ENCODE measurements around the gene ETS1.
"Not testable (repeated sequence)": the region's sequence is repeated elsewhere in the genome, so short reads cannot be mapped to it uniquely, and the experiment has no call there.

Gene ETS1

DNA sequence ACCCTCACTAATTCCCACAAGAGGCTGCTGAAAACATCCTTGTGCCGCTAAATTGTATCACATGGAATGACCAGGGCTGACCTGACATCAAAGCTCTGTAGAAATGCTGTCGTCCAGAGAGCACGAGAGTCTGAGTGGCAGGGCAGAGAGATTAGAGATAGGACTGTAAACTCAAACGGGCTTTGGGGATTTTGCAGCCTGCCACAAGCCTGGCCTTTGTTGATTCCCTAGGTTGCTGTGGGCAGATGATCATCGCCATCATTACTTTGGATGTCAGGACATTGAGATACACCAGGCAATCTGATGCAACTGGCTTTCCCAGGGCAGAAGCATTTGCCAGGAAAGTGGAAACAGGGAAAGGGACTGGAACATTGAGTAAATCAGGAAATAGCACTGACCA is 131.6 kb downstream of the ETS1 start:
- no peak for DNase-seq

DNA sequence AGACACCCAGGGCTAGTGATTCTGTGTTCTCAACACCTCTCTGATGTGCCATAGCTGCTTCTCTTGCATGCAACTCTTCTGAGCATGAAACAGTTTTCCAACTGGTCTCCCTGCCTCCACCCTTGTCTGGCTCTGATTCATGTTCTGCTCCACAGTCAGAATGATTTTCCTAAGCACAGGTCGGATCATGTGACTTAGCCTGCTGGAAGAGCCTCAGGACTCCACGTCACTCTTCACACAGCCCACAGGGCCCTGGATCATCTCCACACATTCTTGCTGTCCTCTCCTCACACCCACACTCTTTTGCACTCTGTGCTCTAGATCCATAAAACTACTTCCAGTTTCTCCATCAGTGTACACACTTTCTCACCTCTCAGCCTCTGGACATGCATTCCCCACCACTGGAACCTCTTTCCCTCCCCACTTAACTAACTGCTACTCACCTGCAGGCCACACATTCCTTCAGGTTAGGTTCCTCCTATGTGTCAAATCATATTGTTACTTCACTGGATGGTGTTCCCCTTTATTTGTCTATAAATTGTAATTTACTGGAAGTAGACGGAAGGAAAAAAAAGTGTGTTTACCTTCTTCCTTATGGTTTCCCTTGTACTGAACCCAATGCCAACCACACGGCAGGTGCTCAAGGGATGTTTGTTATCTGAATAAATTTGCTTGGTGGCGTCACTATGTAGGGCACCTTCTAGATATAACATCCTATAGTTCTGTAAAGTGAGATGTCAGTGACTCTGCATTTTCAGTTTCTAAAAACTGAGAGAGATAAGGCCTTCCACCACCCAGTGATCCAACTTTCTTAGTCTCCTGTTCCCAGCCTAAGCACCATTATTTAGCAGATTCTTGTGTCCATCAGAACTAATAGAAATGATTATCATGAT is 133.7 kb downstream of the ETS1 start:
- no peak for DNase-seq

DNA sequence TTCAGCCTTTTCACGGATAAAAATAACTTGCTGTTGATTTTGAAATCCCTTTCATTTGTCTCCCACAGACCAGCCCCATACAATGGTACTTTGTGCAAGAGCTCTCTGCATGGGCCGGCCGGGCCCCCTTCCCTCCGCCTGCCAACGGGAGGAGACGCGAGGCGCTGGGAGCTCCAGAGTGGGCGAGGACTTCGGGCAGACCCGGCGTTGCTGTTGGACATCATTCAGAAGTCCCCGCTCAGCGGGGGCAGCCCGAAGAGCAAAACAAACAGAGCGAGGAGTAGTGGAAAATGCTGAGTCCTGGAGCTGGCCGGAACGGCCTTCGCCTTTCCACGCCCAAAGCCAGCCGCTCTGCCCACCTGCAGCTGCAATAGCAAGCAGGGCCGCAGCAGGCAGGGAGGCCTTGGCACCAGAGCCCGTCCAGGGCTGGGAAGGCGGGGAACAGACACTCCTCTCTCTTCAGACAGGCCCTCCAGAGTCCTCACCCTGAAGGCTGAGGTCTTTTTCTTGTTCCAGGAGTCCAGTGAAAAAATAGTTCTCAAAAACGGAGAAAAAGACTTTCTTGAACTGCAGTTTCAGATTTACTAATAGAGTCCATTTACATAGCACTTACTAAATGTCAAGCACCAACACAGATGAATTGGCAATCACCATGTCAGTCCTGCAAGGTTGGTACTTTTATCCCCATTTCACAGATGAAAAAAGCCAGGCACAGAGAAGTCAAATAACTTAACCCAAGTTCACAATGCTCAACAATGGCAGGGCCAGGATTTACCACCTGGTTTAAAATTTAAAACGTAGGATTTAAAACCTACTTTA is 135.5 kb downstream of the ETS1 start:
- DNase-seq: no peak

DNA sequence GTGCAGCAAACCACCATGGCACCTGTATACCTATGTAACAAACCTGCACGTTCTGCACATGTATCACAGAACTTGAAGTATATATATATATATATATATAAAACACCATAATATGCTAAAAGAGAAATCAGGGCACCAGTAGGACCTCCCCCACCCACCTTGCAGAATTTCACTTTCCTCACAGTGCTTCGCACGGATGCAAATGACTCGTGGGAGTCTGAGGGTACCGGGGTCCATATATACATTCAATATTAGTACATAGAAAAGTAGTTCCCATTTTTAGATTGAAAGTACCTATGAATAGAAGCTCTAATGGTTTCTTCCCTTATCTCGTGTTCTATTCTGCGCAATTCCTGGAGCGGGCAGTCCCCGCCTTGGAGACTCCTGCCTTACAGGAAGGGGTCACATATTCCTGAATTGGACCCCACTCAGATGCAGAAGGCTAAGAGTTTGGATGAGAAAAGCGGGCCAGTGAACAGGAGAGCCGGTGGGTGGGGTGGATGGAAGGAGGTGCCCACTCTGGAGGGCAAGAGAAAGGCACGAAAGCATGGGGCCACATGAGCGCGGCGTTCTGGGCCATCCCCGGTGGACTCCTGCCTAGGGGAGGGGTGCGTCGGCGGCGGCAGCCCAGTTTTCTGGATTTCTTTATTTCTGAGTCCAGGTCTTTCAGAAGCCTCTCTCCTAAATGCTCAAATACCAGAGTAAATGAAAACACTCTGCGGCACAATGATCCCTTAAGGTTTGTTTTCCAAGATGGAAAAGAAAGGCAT is 136.3 kb downstream of the ETS1 start:
- no peak for DNase-seq

DNA sequence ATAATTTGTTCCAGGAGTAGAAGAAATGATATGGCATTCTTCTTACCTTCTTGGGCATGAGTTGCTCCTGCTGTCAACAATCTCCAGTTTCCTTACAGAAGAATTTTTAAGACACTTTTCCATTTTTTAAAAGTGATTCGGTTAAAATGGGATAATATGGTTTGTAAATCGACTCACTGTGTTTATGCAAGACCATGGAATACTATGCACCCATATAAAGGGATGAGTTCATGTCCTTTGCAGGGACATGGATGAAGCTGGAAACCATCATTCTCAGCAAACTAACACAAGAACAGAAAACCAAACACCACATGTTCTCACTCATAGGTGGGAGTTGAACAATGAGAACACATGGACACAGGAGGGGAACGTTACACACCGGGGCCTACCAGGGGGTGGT is 136.9 kb downstream of the ETS1 start:
- DNase-seq: not testable (repeated sequence)

DNA sequence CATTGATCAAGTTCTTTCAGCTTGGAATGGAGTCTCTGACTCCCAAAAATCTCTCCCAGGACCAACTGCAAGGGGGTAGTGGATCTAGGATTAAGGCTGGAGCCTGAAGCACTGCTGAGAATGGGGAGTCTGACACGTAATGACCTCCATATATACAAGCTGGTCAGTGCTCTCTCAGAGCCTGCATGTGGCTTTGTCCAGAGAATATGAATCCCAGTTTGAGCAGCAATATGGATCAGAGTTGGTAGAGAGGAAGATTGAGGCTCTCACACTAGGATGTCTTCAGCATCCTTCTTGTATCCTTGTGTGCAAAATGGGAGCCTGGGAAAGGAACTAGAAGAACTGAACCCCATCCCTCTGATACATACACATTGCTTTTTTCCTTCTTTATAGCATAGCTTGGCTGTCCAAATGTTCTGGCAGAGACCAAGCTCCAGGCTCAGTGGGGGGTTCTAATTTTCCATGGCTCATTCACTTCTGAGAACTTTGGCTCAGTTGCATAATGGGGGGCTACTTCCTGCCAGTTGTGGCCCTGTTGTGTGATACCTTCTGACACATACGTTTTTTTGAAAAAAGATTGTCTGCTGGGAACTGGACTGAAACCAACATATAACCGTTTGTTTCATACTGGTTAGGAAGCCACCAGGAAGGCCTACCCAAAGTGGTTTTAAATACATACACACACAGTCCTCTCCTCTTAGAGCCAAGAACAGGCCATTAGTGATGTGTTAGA is 138.2 kb downstream of the ETS1 start:
- no peak for DNase-seq

DNA sequence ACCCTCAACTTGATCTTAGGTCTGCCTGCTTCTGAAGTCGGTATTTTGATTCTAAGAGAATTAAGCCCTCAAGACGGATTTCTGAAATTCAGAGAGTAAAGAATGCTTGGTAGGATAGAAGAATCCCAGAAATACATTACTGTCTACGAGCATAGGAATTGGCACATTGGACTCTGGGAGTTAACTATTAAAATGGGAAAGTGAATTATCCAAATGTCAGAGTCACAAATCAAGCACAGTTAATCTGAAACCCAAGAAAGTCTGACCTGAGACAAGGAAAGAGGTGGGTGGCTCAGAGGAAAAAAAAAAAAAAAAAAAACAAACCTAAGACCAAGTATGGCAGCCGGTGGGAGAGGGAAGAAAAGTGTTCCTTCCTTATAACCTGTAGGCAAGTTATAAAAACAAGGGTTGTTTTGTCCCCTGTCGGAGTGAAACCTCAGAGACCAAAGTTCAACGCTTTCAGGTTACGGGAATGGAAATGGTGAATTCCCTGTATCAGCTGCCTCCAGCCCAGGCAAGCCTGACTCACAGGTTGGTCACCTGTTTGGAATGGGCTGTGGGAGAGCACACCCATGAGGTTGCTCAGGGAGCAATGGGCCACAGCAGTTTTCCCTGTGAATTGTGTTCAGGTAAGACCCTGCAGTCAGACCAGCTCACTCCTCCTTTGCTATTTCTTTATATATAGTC is 139.0 kb downstream of the ETS1 start:
- DNase-seq: no peak

DNA sequence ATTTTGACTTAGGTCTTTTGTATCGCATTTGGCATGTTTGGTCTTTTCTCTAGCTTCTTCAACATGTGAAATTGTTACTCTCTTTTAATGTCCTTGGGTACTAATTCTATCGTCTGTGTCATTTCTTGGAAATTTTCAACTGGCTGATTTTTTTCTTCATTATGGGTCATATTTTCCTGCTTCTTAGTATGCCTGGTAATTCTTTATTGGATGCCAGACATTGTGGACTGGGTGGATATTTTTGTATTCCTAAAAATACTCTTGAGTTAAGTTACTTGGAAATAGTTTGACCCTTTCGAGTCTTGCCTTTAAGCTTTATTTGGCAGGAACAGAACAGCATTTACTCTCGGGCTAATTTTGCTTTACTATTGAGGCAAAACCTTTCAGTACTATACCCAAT is 140.1 kb downstream of the ETS1 start:
- DNase-seq: no peak

DNA sequence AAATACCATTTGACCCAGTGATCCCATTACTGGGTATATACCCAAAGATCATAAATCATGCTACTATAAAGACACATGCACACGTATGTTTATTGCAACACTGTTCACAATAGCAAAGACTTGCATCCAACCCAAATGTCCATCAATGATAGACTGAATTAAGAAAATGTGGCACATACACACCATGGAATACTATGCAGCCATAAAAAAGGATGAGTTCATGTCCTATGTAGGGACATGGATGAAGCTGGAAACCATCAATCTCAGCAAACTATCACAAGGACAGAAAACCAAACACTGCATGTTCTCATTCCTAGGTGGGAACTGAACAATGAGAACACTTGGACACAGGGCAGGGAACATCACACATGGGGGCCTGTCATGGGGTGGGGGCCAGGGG is 141.4 kb downstream of the ETS1 start:
- not testable (repeated sequence) for DNase-seq

DNA sequence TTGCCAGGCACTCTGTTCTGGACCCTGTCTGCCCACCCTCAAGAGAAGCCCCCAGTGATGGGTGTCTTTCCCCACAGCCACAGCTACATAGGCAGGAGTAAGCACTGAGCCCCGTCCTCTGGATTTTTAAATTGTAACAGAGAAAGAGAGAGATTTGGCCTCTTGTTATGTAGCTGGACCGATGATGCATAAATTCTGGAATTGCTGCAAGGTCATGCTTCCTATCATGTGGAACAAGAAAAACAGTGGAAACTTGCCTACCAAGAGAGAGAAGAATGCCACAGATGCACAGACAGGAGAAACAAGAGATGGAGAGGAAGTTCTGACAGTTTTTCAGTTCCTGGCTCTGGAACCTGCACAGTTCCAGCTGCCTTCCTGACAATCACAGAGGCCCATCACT is 150.2 kb downstream of the ETS1 start:
- DNase-seq: no peak

DNA sequence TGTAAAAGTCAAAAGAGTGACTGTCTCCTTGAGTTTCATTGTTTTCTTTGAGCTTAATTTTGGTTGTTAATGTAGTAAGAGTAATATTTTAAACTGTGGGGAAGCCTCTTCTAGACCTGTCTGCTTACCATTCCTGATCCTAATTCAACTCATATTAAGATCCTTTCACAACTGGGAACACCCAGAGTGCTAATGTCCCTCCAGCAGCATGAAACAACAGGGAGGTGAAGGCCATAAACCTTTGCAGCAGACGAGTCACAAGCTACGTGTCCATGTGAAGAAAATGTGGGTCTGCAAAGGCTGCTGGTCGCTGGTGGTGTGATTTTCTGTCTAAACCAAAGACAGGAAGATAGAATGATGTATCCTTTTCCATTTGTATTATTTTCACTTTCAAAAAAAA is 152.5 kb downstream of the ETS1 start:
- no peak for DNase-seq

DNA sequence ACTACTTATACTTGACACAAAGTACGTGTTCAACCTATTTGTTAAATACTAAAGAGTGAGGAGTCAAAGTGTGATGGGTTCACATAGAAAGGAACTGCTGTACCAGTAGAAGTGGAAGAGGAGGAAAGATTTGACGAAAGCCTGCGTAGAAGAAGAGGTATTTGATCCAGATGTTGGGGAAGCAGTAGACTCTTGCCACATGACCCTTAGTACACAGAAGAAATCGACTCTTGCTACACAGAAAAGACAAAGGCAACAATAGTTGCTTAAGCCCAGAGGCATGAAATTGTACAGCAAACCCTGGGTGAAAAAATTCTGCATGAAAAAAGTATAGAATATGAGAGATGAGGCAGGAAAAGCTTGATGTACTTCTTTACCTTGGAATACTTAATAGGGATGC is 152.9 kb downstream of the ETS1 start:
- no peak for DNase-seq

DNA sequence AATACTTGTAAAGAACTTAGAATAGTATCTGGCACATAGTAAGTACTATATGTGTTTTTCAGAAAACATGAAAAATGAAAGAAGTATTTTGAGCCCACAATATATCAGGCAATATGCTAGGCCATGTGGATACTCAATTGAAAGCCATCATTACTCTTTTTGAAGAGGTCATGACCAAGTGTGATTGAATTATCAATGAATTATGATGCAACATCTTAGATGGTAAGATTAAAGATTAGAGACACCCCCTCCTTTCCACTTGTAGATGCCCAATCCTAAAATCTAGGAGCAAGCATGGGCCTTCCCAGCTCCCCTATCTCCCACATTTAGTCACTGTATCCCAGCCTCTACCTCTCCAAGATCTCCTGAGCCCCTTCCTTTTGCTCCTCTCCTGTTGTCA is 154.4 kb downstream of the ETS1 start:
- no peak for DNase-seq

DNA sequence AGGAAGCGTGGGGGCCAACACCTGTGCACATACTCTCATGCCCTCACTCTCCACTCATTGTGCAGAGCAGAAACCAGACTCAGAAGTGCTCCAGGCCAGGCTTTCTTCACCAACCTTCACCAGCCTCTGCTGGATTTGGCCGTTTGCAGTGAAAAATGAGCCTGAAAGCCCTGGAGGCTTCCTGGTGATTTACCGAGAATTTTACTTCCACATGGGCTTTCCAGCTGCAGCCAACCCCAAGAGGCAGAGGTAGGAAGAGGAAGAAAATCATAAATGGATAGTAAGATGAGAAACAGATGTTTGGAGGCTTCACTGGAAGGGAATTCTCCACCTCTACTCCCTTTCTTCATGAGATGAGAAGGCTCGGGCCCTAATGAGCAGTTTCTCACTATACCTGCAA is 155.4 kb downstream of the ETS1 start:
- no peak for DNase-seq

DNA sequence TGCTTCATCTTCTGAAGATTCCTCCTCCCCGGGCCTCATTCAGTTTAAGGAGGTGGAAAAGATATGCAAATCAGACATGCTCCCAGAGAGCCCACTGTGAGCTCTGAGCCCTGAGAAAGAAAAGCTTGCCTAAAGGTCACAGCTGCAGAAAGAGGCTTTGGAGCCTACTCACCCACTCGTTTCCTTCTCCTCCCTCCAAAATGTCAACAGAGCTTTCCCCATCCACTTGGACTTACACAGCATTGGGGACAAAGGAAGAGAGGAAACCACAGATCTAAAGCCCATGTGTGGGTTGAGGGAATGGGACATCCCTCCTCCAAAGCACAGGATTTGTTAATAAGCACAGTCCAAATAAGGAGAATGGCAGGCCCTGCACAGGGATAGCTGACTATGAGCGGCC is 158.4 kb downstream of the ETS1 start:
- DNase-seq: no peak

DNA sequence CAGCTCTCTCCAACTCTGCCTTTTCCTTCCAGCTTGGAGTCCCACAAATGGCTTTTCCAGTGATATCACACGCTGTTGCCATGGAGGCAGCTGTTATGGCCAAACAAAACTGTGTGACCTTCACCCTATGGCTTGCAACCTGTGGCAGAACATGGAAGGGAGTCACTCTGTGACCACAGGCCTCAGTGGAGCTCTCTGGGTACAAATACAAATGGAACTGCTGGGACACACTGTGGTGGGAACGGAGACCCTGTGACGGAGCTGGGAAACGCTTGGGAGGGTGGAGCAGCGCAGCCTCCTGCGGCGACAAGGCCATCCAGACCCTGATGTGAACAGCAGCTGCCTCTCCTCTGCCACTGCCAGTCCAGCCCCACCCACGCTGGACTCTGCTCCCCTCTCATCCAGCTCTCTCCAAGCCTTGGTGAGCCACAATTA is 162.5 kb downstream of the ETS1 start:
- no peak for DNase-seq

DNA sequence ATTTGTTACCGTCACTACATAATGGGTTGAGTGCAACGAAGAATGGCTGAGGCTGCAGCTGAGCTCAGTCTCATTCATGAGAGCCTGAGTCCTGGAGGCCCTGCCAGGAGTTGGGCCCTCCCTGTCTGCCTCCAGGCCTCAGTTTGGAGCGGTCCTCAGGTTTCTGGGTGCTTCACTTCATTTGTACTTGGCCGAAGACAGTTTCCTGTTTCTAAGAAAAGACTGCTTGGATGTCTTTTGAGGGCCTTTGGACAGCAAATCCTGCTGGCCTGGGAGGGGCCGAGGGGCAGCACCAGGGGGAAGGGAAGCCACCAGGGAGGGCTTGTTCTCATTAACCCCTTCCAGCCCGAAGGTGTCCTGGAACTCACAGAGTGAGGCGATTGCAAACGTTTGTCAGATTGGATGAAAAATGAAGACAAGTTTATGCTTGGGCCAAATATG is 163.1 kb downstream of the ETS1 start:
- DNase-seq: no peak

DNA sequence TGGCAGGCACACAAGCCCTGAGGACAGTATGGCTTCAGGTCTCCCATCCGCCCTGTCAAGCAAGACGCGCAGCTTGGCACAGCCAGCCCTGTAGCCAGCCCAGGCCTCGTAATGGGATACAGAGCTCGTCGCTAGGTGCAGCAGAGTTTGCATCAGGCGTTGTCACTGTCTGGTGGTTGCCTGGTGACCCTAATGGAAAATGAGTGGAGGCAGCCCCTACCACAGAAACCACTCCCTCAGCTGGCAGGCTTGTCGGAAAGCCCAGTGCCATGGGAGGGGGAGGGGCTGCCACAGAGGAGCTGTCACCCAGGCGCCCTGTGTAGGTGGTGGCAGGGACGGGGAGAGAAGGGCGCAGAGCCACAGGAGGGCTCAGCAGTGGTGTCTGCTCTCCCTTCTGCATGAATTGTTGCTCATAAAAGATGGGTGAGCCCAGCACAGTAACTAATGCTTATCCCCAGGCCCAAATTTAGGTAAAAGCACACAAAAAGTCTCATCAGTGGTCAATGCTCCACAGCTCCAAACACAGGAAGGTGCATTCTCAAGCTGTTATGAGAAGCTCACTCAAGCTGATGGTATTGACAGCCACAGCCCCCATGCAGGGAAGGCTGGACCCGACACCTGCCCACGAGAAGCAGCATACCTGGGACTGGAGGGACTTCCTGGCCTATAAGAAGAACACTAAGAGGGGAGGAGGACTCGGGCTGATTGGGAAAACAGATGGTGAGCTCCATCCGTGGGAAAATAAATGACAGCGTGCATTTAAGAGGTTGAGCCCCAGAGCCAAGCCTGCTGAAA is 164.6 kb downstream of the ETS1 start:
- peak; percentile 77 to 94 for DNase-seq

DNA sequence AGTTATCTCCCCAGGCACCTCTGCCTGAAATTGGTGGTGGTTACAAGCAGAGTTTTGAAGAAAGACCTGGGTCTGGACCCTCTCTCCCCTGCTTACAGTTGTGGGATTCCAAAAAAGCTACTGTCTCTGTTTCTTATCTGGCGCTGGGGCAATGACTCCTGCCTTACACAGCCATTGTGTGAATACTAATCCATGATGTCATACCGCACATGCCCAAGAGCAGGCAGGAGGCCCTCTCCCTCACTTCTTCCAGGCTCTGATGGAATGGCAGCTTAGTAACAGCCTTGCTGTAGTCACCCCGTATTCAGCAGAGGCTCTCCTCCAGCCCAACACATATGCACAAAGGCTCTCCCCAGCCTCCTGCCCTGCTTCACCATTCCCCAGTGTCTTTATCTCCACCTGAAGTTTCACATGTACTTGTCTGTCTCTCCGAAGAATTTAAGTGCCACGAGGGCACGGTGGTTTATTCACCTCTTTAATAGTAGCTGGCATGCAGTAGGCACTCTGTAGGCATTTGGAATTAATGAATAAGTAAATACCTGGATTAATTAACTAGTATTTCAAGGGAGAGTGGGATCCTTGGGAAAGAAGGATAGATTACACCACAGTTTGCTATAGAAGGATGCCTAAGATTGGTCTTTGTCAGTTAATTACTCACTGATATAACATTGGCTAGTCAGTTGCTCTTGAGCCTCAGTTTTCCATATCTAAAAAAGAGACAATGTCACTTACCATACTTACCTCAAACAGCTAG is 165.6 kb downstream of the ETS1 start:
- no peak for DNase-seq

DNA sequence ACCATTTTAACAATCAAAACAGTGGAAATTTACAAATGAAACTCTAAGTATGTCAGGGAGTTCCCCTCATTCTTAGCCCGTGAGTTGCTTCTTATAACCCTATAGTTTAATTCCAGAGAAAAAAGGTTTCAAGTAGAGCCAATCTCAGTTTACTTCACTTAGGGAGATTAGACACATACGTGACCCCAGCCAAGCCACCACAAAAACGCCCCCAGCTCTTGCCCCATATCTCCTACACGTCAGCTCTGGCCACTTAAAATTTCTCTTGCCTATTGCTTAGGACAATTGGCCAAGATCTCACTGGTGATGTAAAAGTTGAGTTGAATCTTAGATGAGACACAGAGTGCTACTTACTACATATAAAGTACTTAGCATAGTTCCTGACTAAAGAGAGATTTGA is 166.4 kb downstream of the ETS1 start:
- DNase-seq: no peak
